ENCODE measurements around the gene SPRED1.
"Not testable (repeated sequence)": the region's sequence is repeated elsewhere in the genome, so short reads cannot be mapped to it uniquely, and the experiment has no call there.

The SPRED1 gene

GRCh38 chr15:38266247-38266986 is 13.8 kb downstream of the SPRED1 start:
- Histone ChIP-seq H3K79me2 (ENCODE audit: control insufficient read depth, low read length) (peaks cover 18% of the 10 kb centered on the region), H3K4me1 (ENCODE audit: control insufficient read depth, low read length) (no peaks in the 10 kb centered on the region), H3K9me2 (replicated peaks; ENCODE audit: control insufficient read depth, low read length) (no peaks in the 10 kb centered on the region)

GRCh38 chr15:38267421-38268022 is 14.9 kb downstream of the SPRED1 start:
- no peaks in the 10 kb centered on the region for H3K27me3 ChIP-seq (ENCODE audit: control insufficient read depth, low read length)
- no peak overlapping the region for H3K4me2 ChIP-seq (ENCODE audit: low read length)

More at GRCh38 chr15:38266247-38266986, 13.8 kb downstream of the SPRED1 start:
- no peak overlapping the region for H3K27ac ChIP-seq (ENCODE audit: low read depth, low read length)
- no peaks in the 10 kb centered on the region for H4K20me1 ChIP-seq (ENCODE audit: control insufficient read depth, insufficient read depth, low read depth, low read length)
- H3F3A ChIP-seq (ENCODE audit: control insufficient read depth, insufficient read depth) = no peaks in the 10 kb centered on the region
- no peak for TF ChIP-seq EZH2phosphoT487 (IDR thresholded peaks at IDR 0.05; ENCODE audit: borderline replicate concordance, low read length)
- TF ChIP-seq, protein P1, sequence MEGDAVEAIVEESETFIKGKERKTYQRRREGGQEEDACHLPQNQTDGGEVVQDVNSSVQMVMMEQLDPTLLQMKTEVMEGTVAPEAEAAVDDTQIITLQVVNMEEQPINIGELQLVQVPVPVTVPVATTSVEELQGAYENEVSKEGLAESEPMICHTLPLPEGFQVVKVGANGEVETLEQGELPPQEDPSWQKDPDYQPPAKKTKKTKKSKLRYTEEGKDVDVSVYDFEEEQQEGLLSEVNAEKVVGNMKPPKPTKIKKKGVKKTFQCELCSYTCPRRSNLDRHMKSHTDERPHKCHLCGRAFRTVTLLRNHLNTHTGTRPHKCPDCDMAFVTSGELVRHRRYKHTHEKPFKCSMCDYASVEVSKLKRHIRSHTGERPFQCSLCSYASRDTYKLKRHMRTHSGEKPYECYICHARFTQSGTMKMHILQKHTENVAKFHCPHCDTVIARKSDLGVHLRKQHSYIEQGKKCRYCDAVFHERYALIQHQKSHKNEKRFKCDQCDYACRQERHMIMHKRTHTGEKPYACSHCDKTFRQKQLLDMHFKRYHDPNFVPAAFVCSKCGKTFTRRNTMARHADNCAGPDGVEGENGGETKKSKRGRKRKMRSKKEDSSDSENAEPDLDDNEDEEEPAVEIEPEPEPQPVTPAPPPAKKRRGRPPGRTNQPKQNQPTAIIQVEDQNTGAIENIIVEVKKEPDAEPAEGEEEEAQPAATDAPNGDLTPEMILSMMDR (IDR thresholded peaks at IDR 0.05; ENCODE audit: low read depth, low read length, poor library complexity, severe bottlenecking) = no peak
- H3K36me3 ChIP-seq (ENCODE audit: control insufficient read depth, low read length) = no peaks in the 10 kb centered on the region
- H3K9me3 ChIP-seq (ENCODE audit: control insufficient read depth, insufficient read depth, low read length) = no peaks in the 10 kb centered on the region
- no peak overlapping the region for H3K4me3 ChIP-seq (ENCODE audit: low read length)
- H3K4me2 ChIP-seq (ENCODE audit: low read length) = no peak overlapping the region
- H3K27me3 ChIP-seq (ENCODE audit: control insufficient read depth, low read length) = no peaks in the 10 kb centered on the region

GRCh38 chr15:38271144-38271543 is 18.5 kb downstream of the SPRED1 start:
- H3K27ac ChIP-seq (ENCODE audit: low read depth, low read length) = no peak overlapping the region
- H3K79me2 ChIP-seq (ENCODE audit: control insufficient read depth, low read length) = peaks cover 4% of the 10 kb centered on the region
- no peak overlapping the region for H3K4me2 ChIP-seq (ENCODE audit: low read length)
- no peaks in the 10 kb centered on the region for H3K27me3 ChIP-seq (ENCODE audit: control insufficient read depth, low read length)
- H3K9me3 ChIP-seq (ENCODE audit: control insufficient read depth, insufficient read depth, low read length) = no peaks in the 10 kb centered on the region
- no peaks in the 10 kb centered on the region for H3F3A ChIP-seq (ENCODE audit: control insufficient read depth, insufficient read depth)
- no peak overlapping the region for H3K4me3 ChIP-seq (ENCODE audit: low read length)
- H3K9me2 ChIP-seq (replicated peaks; ENCODE audit: control insufficient read depth, low read length) = no peaks in the 10 kb centered on the region
- TF ChIP-seq, protein P1 (IDR thresholded peaks at IDR 0.05; ENCODE audit: low read depth, low read length, poor library complexity, severe bottlenecking) = no peak
- TF ChIP-seq EZH2phosphoT487 (IDR thresholded peaks at IDR 0.05; ENCODE audit: borderline replicate concordance, low read length) = no peak
- no peaks in the 10 kb centered on the region for H3K36me3 ChIP-seq (ENCODE audit: control insufficient read depth, low read length)
- no peaks in the 10 kb centered on the region for H4K20me1 ChIP-seq (ENCODE audit: control insufficient read depth, insufficient read depth, low read depth, low read length)
- H3K4me1 ChIP-seq (ENCODE audit: control insufficient read depth, low read length) = peaks cover 6% of the 10 kb centered on the region

More at GRCh38 chr15:38267421-38268022, 14.9 kb downstream of the SPRED1 start:
- Histone ChIP-seq H3K4me3 (ENCODE audit: low read length) (no peak overlapping the region), H4K20me1 (ENCODE audit: control insufficient read depth, insufficient read depth, low read depth, low read length) (no peaks in the 10 kb centered on the region), H3F3A (ENCODE audit: control insufficient read depth, insufficient read depth) (no peaks in the 10 kb centered on the region), H3K36me3 (ENCODE audit: control insufficient read depth, low read length) (no peaks in the 10 kb centered on the region), H3K9me3 (ENCODE audit: control insufficient read depth, insufficient read depth, low read length) (no peaks in the 10 kb centered on the region), H3K27ac (ENCODE audit: low read depth, low read length) (no peak overlapping the region), H3K4me1 (ENCODE audit: control insufficient read depth, low read length) (no peaks in the 10 kb centered on the region), H3K79me2 (ENCODE audit: control insufficient read depth, low read length) (peaks cover 8% of the 10 kb centered on the region), H3K9me2 (replicated peaks; ENCODE audit: control insufficient read depth, low read length) (no peaks in the 10 kb centered on the region)
- no peak for TF ChIP-seq EZH2phosphoT487 (IDR thresholded peaks at IDR 0.05; ENCODE audit: borderline replicate concordance, low read length)

DNA sequence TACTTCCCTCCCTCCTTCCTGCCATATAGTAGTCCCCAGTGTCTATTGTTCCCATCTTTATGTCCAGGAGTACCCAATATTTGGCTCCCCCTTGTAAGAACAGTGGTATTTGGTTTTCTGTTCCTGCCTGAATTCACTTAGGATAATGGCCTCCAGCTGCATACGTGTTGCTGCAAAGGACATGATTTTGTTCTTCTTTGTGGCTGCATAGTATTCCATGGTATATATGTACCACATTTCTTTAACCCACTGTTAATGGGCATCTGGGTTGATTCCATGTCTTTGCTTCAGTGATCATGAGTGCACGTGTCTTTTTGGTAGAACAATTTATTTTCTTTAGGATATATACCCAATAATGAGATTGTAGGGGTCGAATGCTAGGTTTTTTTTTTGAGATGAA is 19.3 kb downstream of the SPRED1 start:
- H3K4me2 ChIP-seq (ENCODE audit: low read length) = no peak overlapping the region

DNA sequence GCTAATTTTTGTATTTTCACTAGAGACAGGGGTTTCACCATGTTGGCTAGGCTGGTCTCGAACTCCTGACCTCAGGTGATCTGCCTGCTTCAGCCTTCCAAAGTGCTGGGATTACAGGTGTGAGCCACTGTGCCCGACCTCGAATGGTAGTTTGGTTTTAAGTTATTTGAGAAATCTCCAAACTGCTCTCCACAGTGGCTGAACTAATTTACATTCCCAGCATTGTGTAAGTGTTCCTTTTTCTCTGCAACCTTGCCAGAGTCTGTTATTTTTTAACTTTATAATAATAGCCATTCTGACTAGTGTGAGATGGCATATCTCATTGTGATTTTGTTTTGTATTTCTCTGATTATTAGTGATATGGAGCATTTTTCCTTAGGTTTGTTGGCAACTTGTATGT is 19.8 kb downstream of the SPRED1 start:
- H4K20me1 ChIP-seq (ENCODE audit: control insufficient read depth, insufficient read depth, low read depth, low read length); H3K79me2 ChIP-seq (ENCODE audit: control insufficient read depth, low read length); H3K4me2 ChIP-seq (ENCODE audit: low read length); H3K9me3 ChIP-seq (ENCODE audit: control insufficient read depth, insufficient read depth, low read length); H3F3A ChIP-seq (ENCODE audit: control insufficient read depth, insufficient read depth); H3K27ac ChIP-seq (ENCODE audit: low read depth, low read length); H3K27me3 ChIP-seq (ENCODE audit: control insufficient read depth, low read length); H3K36me3 ChIP-seq (ENCODE audit: control insufficient read depth, low read length); H3K4me3 ChIP-seq (ENCODE audit: low read length); H3K9me2 ChIP-seq (replicated peaks; ENCODE audit: control insufficient read depth, low read length); H3K4me1 ChIP-seq (ENCODE audit: control insufficient read depth, low read length): not testable (repeated sequence)

More for the DNA sequence above, 19.3 kb downstream of the SPRED1 start:
- peaks cover 6% of the 10 kb centered on the region for H3K4me1 ChIP-seq (ENCODE audit: control insufficient read depth, low read length)
- H3F3A ChIP-seq (ENCODE audit: control insufficient read depth, insufficient read depth) = no peaks in the 10 kb centered on the region
- no peak overlapping the region for H3K4me3 ChIP-seq (ENCODE audit: low read length)
- H3K27me3 ChIP-seq (ENCODE audit: control insufficient read depth, low read length) = no peaks in the 10 kb centered on the region
- H3K9me2 ChIP-seq (replicated peaks; ENCODE audit: control insufficient read depth, low read length) = no peaks in the 10 kb centered on the region
- H3K9me3 ChIP-seq (ENCODE audit: control insufficient read depth, insufficient read depth, low read length) = no peaks in the 10 kb centered on the region
- no peaks in the 10 kb centered on the region for H4K20me1 ChIP-seq (ENCODE audit: control insufficient read depth, insufficient read depth, low read depth, low read length)
- no peaks in the 10 kb centered on the region for H3K36me3 ChIP-seq (ENCODE audit: control insufficient read depth, low read length)
- H3K79me2 ChIP-seq (ENCODE audit: control insufficient read depth, low read length) = peaks cover 4% of the 10 kb centered on the region
- no peak for TF ChIP-seq EZH2phosphoT487 (IDR thresholded peaks at IDR 0.05; ENCODE audit: borderline replicate concordance, low read length)
- TF ChIP-seq, protein P1 (IDR thresholded peaks at IDR 0.05; ENCODE audit: low read depth, low read length, poor library complexity, severe bottlenecking) = no peak
- H3K27ac ChIP-seq (ENCODE audit: low read depth, low read length) = no peak overlapping the region
